NT2/D1 (cell line): ENCODE results near the gene VPS26A.

Experiments
- SUZ12 ChIP-seq: IDR thresholded peaks from 2 replicates; pipeline ENCODE4 v1.6.1; 2011; ENCODE audit not compliant: insufficient read length, insufficient read depth; ENCODE audit errors: extremely low read depth
- YY1 ChIP-seq: IDR thresholded peaks from 2 replicates; pipeline ENCODE4 v1.6.1; 2011; ENCODE audit not compliant: insufficient read length, insufficient read depth
- ZNF274 ChIP-seq: IDR thresholded peaks from 2 replicates; pipeline ENCODE4 v1.6.1; 2011; ENCODE audit warnings: mild to moderate bottlenecking, low read depth, low read length

- TF ChIP-seq YY1: no peak
- no peak for TF ChIP-seq SUZ12
- no peak for TF ChIP-seq ZNF274
Measured at GRCh38 chr10:69186524-69186923, 62.5 kb downstream of the VPS26A start.
